Endothelial cell of umbilical vein (primary cell): Measurements from ENCODE around the gene MVB12B. TPM values are rescaled to one million over a fixed set of nuclear protein-coding genes. Genes with fewer than 3 reads are reported as not detected.

Experiments used
- BruUV-seq: library from RNA; stranded (reverse); fragments of 400-500 nt; replicated peaks from 2 replicates; lab custom pipeline; 2021; lab: Mats Ljungman, UMichigan
- CTCF ChIA-PET: fragments of 300-600, 350-600 bp; sonication (Branson Sonifier 250); formaldehyde crosslinking; loops from one replicate; lab custom pipeline; 2021; ENCODE audit warnings: antibody characterized with exemption, inconsistent platforms; lab: Charles Lee
- POLR2A ChIA-PET: fragments of 300-600, 350-600 bp; sonication (Branson Sonifier 250); formaldehyde crosslinking; loops from one replicate; lab custom pipeline; 2021; ENCODE audit warnings: antibody characterized with exemption, inconsistent platforms; lab: Charles Lee
- DNase-seq: peaks from one replicate; pipeline ENCODE4 v3.0.0-alpha.2; 2011; ENCODE audit warnings: low read depth, low spot score
- FAIRE-seq: peaks from 2 replicates; lab custom pipeline; 2011; peaks lifted over from hg19 to GRCh38; lab: Jason Lieb, UNC
- H2AFZ ChIP-seq: 2 replicates; pipeline ENCODE4 v1.6.0; 2012; ENCODE audit warnings: low read depth, low read length, control low read depth, inconsistent platforms
- H3K27ac ChIP-seq: 2 replicates; pipeline ENCODE4 v1.5.1; 2011; ENCODE audit warnings: low read depth, mild to moderate bottlenecking, control low read depth, low read length, moderate library complexity; ENCODE audit not compliant: insufficient read depth
- H3K27me3 ChIP-seq, 2 experiments: 2 replicates each; pipeline versions ENCODE4 v1.6.0 to v1.6.1; 2011; ENCODE audit warnings: low read length in 2 of 2, mixed read lengths in 1 of 2; ENCODE audit not compliant: control insufficient read depth in 2 of 2, insufficient read depth in 2 of 2
- H3K36me3 ChIP-seq, 2 experiments: 2 replicates in 1 of 2; 3 replicates in 1 of 2; pipeline ENCODE4 v1.5.1; 2011; ENCODE audit warnings: low read length in 2 of 2, mild to moderate bottlenecking in 1 of 2, moderate library complexity in 1 of 2; ENCODE audit not compliant: control insufficient read depth in 2 of 2, insufficient read depth in 2 of 2; ENCODE audit errors: extremely low read depth in 1 of 2
- H3K4me1 ChIP-seq: 3 replicates; pipeline ENCODE4 v1.5.1; 2011; ENCODE audit warnings: mild to moderate bottlenecking, low read length; ENCODE audit not compliant: control insufficient read depth, insufficient read depth; ENCODE audit errors: extremely low read depth
- H3K4me2 ChIP-seq: 2 replicates; pipeline ENCODE4 v1.6.1; 2011; ENCODE audit warnings: low read length, control low read depth, mixed read lengths; ENCODE audit not compliant: insufficient read depth
- H3K4me3 ChIP-seq, 3 experiments: fragments of 200-600 bp in 1 of 3; sonication (generic), shearing (Covaris generic) in 1 of 3; replicated peaks in 1 of 3; 2 replicates each; pipeline ENCODE4 v1.5.1; 2011 to 2016; ENCODE audit warnings: control low read depth in 3 of 3, low read length in 3 of 3, mild to moderate bottlenecking in 2 of 3, inconsistent platforms in 1 of 3, low read depth in 1 of 3, moderate library complexity in 1 of 3; ENCODE audit not compliant: insufficient read depth in 1 of 3
- H3K79me2 ChIP-seq: 2 replicates; pipeline ENCODE4 v1.6.0; 2012; ENCODE audit warnings: low read length, inconsistent platforms; ENCODE audit not compliant: control insufficient read depth, insufficient read depth
- H3K9ac ChIP-seq: replicated peaks from 2 replicates; pipeline ENCODE3; 2011; ENCODE audit warnings: low read length, control low read depth; ENCODE audit not compliant: insufficient read depth; ENCODE audit errors: extremely low read depth
- H3K9me1 ChIP-seq: replicated peaks from 3 replicates; pipeline ENCODE4 v1.6.0; 2011; ENCODE audit warnings: mild to moderate bottlenecking, low read length; ENCODE audit not compliant: control insufficient read depth, insufficient read depth; ENCODE audit errors: extremely low read depth
- H3K9me3 ChIP-seq: replicated peaks from 2 replicates; pipeline ENCODE4 v1.5.1; 2012; ENCODE audit warnings: low read length, inconsistent platforms; ENCODE audit not compliant: control insufficient read depth, insufficient read depth
- H4K20me1 ChIP-seq: replicated peaks from 2 replicates; pipeline ENCODE3; 2011; ENCODE audit warnings: mild to moderate bottlenecking, low read length; ENCODE audit not compliant: control insufficient read depth, insufficient read depth; ENCODE audit errors: extremely low read depth
- CTCF ChIP-seq, 2 donors: IDR thresholded peaks; 1 replicate in 1 of 2; 2 replicates in 1 of 2; pipeline ENCODE4 v1.5.1; 2011; ENCODE audit warnings: low read length in 2 of 2, mild to moderate bottlenecking in 2 of 2, moderate library complexity in 2 of 2, control low read depth in 1 of 2, inconsistent platforms in 1 of 2, low read depth in 1 of 2; ENCODE audit not compliant: insufficient read depth in 1 of 2; ENCODE audit errors: extremely low read depth in 1 of 2
- EZH2 ChIP-seq: IDR thresholded peaks from 2 replicates; pipeline ENCODE4 v1.6.1; 2012; ENCODE audit warnings: borderline replicate concordance, low read depth, mild to moderate bottlenecking, moderate library complexity, low read length, inconsistent platforms; ENCODE audit not compliant: severe bottlenecking
- FOS ChIP-seq: IDR thresholded peaks from 2 replicates; pipeline ENCODE4 v1.6.1; 2011; ENCODE audit warnings: mild to moderate bottlenecking, low read length, moderate library complexity, borderline replicate concordance; ENCODE audit not compliant: insufficient read depth
- GATA2 ChIP-seq: IDR thresholded peaks from 2 replicates; pipeline ENCODE4 v1.7.0; 2011; ENCODE audit warnings: low read depth, mild to moderate bottlenecking, moderate library complexity, mixed read lengths, low read length; ENCODE audit not compliant: insufficient read length, insufficient read depth
- JUN ChIP-seq: IDR thresholded peaks from 2 replicates; pipeline ENCODE4 v1.6.1; 2011; ENCODE audit warnings: borderline replicate concordance, low read depth; ENCODE audit not compliant: insufficient read length, insufficient read depth
- MAX ChIP-seq: IDR thresholded peaks from 2 replicates; pipeline ENCODE4 v1.6.1; 2011; ENCODE audit not compliant: insufficient read depth, insufficient read length
- MYC ChIP-seq: IDR thresholded peaks from one replicate; pipeline ENCODE4 v1.6.1; 2011; ENCODE audit warnings: mild to moderate bottlenecking, low read depth, low read length
- POLR2A ChIP-seq: IDR thresholded peaks from 2 replicates; pipeline ENCODE4 v1.6.1; 2012; ENCODE audit warnings: low read depth, mild to moderate bottlenecking, control low read depth, low read length
- POLR2AphosphoS5 ChIP-seq: IDR thresholded peaks from 2 replicates; pipeline ENCODE4 v1.6.1; 2012; ENCODE audit warnings: low read depth, mild to moderate bottlenecking, control low read depth, low read length, moderate library complexity; ENCODE audit not compliant: insufficient read depth
- dilution Hi-C: fragments of 300-500 bp; cut with MboI; formaldehyde crosslinking; loops from one replicate; pipeline ENCODE4 v1.15.0; 2019; ENCODE audit warnings: low sequenced_read_pairs; ENCODE audit not compliant: extremely low pct_ligation_motif_present
- intact Hi-C: fragments of 100-400 bp; cut with micrococcal nuclease; formaldehyde crosslinking; loops from one replicate; pipeline ENCODE4 v1.10.0; 2022
- polyA plus RNA-seq, 4 experiments: library from polyadenylated mRNA; depleted of rRNA in 3 of 4; stranded (reverse) in 3 of 4; unstranded in 1 of 4; fragments of >200 nt; gene quantifications; 2 replicates each; pipeline versions ENCODE4 v1.2.1 to v1.2.3, GENCODE V29; 2011 to 2012; ENCODE audit warnings: missing spikeins in 1 of 4
- total RNA-seq: library from RNA; stranded (reverse); gene quantifications from 2 replicates; pipeline ENCODE4 v1.2.3, GENCODE V29; 2021

The MVB12B gene
- total and polyA plus RNA-seq, 2 donors (not counting 3 experiments of a cell fraction or from before 2014, with no cell fraction given): 6.6 to 17.3 TPM

GRCh38 chr9:126348911-126349550, 22.4 kb downstream of the MVB12B start:
- Histone ChIP-seq H3K9me1 (no peaks in the 10 kb centered on the region), H2AFZ (no peak overlapping the region), H3K79me2 (no peaks in the 10 kb centered on the region), H3K4me1 (no peaks in the 10 kb centered on the region), H3K4me2 (no peak overlapping the region), H3K9me3 (no peaks in the 10 kb centered on the region), H3K9ac (no peak overlapping the region), H3K27me3 (no peaks in the 10 kb centered on the region), H3K27ac (no peak overlapping the region), H3K36me3 (peaks cover 0 to 2% of the 10 kb centered on the region in 2 experiments), H3K4me3 (no peak overlapping the region), H4K20me1 (no peaks in the 10 kb centered on the region)
- no TSS peak for BruUV-seq
- ChIA-PET CTCF (interaction anchor here (0.9 to 2.1 kb wide), 2 partner anchors 25 to 49 kb away, joined by 3 to 10 read pairs; no protein-coding TSS in a partner anchor), POLR2A (no interaction called here)
- FAIRE-seq (no peak), DNase-seq (no peak)
- TF ChIP-seq POLR2A (no peak), GATA2 (no peak), MAX (no peak), EZH2 (no peak), FOS (no peak), JUN (no peak), CTCF (IDR thresholded peaks at IDR 0.05; ENCODE audit: extremely low read depth in 1 of 2, insufficient read depth in 1 of 2, low read depth in 1 of 2, low read length in 2 of 2) (no peak), POLR2AphosphoS5 (no peak), MYC (no peak)
- intact Hi-C loops: no loop called here
- dilution Hi-C loops: no loop called here
